ENCODE data around the gene SLC4A3. TPM values are rescaled to one million over a fixed set of nuclear protein-coding genes. Genes with fewer than 3 reads are reported as not detected.

The SLC4A3 gene
- total RNA-seq, 2 experiments from 2014 or later: 0.05 to 0.16 TPM

- Mint-ChIP-seq H3K4me3 (peak within 1 kb of the TSS; percentile 82), H3K36me3 (ENCODE audit: low read depth) (peaks cover 5% of the 10 kb centered on the region), H3K27ac (peak within 1 kb of the TSS; percentile 97), H3K27me3 (peaks cover 4% of the 10 kb centered on the region), H3K9me3 (ENCODE audit: low read depth) (no peaks in the 10 kb centered on the region), H3K4me1 (peaks cover 16% of the 10 kb centered on the region)
- DNase-seq (peak; percentile 95), ATAC-seq (peak; percentile 91)
- intact Hi-C loops (cut with DNase I, micrococcal nuclease): loop anchor here (1.0 to 5.0 kb wide), 12 partner anchors 27 to 1327 kb away; partner anchors contain the start of genes CHPF (in 2 of the 2), GMPPA (in 2 of the 2), AAMP (in 1 of the 2) and DNAJB2 (in 1 of the 2)
- POLR2A ChIA-PET: no interaction called here
- CTCF ChIA-PET: interaction anchor here (0.6 to 3.5 kb wide), 13 partner anchors 29 to 194 kb away, joined by 3 to 29 read pairs (median 4); partner anchors contain the start of genes CHPF and TMEM198
Observed at GRCh38 chr2:219597552-219598307, 29.7 kb upstream of the SLC4A3 start, which contains the start of gene STK11IP. Gene STK11IP (plus strand): TSS chr2:219597857. CDS start chr2:219598120, 263 bp downstream.

- Mint-ChIP-seq H3K9me3 (ENCODE audit: low read depth) (no peaks in the 10 kb centered on the region), H3K4me1 (peaks cover 16% of the 10 kb centered on the region), H3K27ac (peak overlapping the region; percentile 97), H3K36me3 (ENCODE audit: low read depth) (peaks cover 6% of the 10 kb centered on the region), H3K4me3 (peak overlapping the region; percentile 82), H3K27me3 (no peaks in the 10 kb centered on the region)
- intact Hi-C loops (cut with DNase I, micrococcal nuclease): loop anchor here (1.0 to 5.0 kb wide), 6 partner anchors 44 to 1328 kb away; partner anchors contain the start of genes AAMP (in 1 of the 2), GMPPA (in 1 of the 2), PNKD (in 1 of the 2) and TUBA4A (in 1 of the 2)
- POLR2A ChIA-PET: no interaction called here
- no peak for DNase-seq
- CTCF ChIA-PET: interaction anchor here (1.3 to 3.5 kb wide), 6 partner anchors 39 to 91 kb away, joined by 4 to 29 read pairs (median 7); partner anchors contain the start of genes CHPF and TMEM198
- no peak for ATAC-seq
Observed at GRCh38 chr2:219598308-219599078, 28.9 kb upstream of the SLC4A3 start.

DNA sequence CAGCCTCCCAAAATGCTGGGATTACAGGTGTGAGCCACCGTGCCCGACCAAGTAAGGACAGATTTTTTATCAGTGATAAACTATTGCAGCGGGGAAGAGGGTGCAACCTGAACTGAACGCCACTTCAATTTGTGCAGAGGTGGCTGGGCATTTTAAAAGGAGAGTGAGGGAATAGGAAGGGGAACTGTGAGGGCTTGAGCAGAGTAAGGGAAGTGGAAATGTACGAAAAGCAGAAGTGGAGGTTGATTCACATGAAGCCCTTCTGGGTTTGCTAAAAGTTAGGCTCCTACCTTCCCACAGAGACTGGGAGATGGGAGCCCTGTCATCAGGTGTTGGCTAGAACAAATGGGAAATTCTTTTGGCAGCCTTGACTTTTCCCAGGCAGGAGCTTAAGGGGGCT lies 23.7 kb upstream of the SLC4A3 start:
- no peaks in the 10 kb centered on the region for H3K27me3 Mint-ChIP-seq
- H3K9me3 Mint-ChIP-seq (ENCODE audit: low read depth): no peaks in the 10 kb centered on the region
- ChIA-PET CTCF (no interaction called here), POLR2A (no interaction called here)
- no peak overlapping the region for H3K27ac Mint-ChIP-seq
- no peak overlapping the region for H3K4me3 Mint-ChIP-seq
- peaks cover 6% of the 10 kb centered on the region for H3K4me1 Mint-ChIP-seq
- peaks cover 29% of the 10 kb centered on the region for H3K36me3 Mint-ChIP-seq (ENCODE audit: low read depth)
- DNase-seq: no peak
- intact Hi-C loops (cut with DNase I, micrococcal nuclease): no loop called here
- no peak for ATAC-seq

- intact Hi-C loops (cut with DNase I, micrococcal nuclease): no loop called here
- ATAC-seq (no peak), DNase-seq (no peak)
- Mint-ChIP-seq H3K4me1 (no peaks in the 10 kb centered on the region), H3K9me3 (ENCODE audit: low read depth) (no peaks in the 10 kb centered on the region), H3K27ac (no peak overlapping the region), H3K27me3 (no peaks in the 10 kb centered on the region), H3K36me3 (ENCODE audit: low read depth) (peaks cover 32% of the 10 kb centered on the region), H3K4me3 (no peak overlapping the region)
- ChIA-PET CTCF (interaction anchor here (1.0 kb wide), 1 partner anchor 45 kb away, joined by 4 read pairs; no protein-coding TSS in a partner anchor), POLR2A (no interaction called here)
Observed at GRCh38 chr2:219605607-219605954, 21.8 kb upstream of the SLC4A3 start.

DNA sequence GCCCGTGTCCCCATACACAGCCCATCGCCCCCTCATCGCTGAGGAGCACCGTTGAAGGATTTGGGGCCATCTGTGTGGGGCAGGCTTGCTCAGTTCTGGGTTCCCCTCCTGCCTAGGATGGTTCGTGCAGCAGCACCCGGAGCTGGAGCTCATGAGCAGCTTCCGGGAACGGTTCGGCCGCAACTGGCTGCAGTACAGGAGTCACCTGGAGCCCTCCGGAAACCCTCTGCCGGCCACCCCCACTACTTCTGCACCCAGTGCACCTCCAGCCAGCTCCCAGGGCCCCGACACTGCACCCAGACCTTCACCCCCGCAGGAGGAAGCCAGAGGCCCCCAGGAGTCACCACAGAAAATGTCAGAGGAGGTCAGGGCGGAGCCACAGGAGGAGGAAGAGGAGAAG lies 19.5 kb upstream of the SLC4A3 start:
- ChIA-PET POLR2A (no interaction called here), CTCF (no interaction called here)
- peaks cover 38% of the 10 kb centered on the region for H3K36me3 Mint-ChIP-seq (ENCODE audit: low read depth)
- ATAC-seq (no peak), DNase-seq (no peak)
- no peaks in the 10 kb centered on the region for H3K9me3 Mint-ChIP-seq (ENCODE audit: low read depth)
- H3K4me3 Mint-ChIP-seq: no peak overlapping the region
- intact Hi-C loops (cut with DNase I, micrococcal nuclease): no loop called here
- no peak overlapping the region for H3K27ac Mint-ChIP-seq
- H3K4me1 Mint-ChIP-seq: peaks cover 9% of the 10 kb centered on the region
- H3K27me3 Mint-ChIP-seq: no peaks in the 10 kb centered on the region

- intact Hi-C loops (cut with DNase I, micrococcal nuclease): no loop called here
- DNase-seq: no peak
- Mint-ChIP-seq H3K9me3 (ENCODE audit: low read depth) (no peaks in the 10 kb centered on the region), H3K27me3 (no peaks in the 10 kb centered on the region), H3K36me3 (ENCODE audit: low read depth) (peaks cover 36% of the 10 kb centered on the region), H3K4me1 (peaks cover 10% of the 10 kb centered on the region), H3K4me3 (no peak overlapping the region), H3K27ac (no peak overlapping the region)
- CTCF ChIA-PET: no interaction called here
- ATAC-seq: no peak
- POLR2A ChIA-PET: no interaction called here
Observed at GRCh38 chr2:219608399-219608964, 18.9 kb upstream of the SLC4A3 start.

GRCh38 chr2:219609149-219609750 lies 18.2 kb upstream of the SLC4A3 start:
- intact Hi-C loops (cut with DNase I, micrococcal nuclease): no loop called here
- CTCF ChIA-PET: interaction anchor here (0.8 kb wide), 1 partner anchor 68 kb away, joined by 3 read pairs; no protein-coding TSS in a partner anchor
- Mint-ChIP-seq H3K27me3 (no peaks in the 10 kb centered on the region), H3K4me3 (no peak overlapping the region), H3K27ac (no peak overlapping the region), H3K36me3 (ENCODE audit: low read depth) (peaks cover 30% of the 10 kb centered on the region), H3K4me1 (peaks cover 10% of the 10 kb centered on the region), H3K9me3 (ENCODE audit: low read depth) (no peaks in the 10 kb centered on the region)
- ATAC-seq (no peak), DNase-seq (no peak)
- POLR2A ChIA-PET: no interaction called here

DNA sequence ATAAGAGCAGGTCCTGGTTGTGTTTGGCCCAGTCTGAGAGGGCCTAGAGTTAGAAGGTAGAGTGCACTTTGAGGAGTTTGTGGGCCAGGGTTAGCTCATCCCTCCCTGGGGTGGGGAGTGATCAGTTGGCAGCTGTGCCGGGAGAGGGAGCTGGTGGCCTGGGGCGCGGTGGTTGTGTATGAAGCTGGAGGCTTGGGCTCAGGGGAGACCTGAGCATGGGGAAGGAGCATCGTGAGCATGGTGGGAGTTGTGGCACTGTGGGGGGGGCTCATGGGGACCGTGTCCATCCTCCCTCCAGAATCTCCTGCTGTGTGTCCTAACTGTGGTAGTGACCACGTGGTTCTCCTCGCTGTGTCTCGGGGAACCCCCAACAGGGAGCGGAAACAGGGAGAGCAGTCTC lies 16.1 kb upstream of the SLC4A3 start:
- Mint-ChIP-seq H3K27ac (no peak overlapping the region), H3K36me3 (ENCODE audit: low read depth) (peaks cover 24% of the 10 kb centered on the region), H3K4me3 (no peak overlapping the region), H3K4me1 (peaks cover 10% of the 10 kb centered on the region), H3K27me3 (no peaks in the 10 kb centered on the region), H3K9me3 (ENCODE audit: low read depth) (no peaks in the 10 kb centered on the region)
- intact Hi-C loops (cut with DNase I, micrococcal nuclease): no loop called here
- ChIA-PET CTCF (interaction anchor here (0.8 to 1.2 kb wide), 2 partner anchors 8 to 32 kb away, joined by 3 to 4 read pairs; no protein-coding TSS in a partner anchor), POLR2A (no interaction called here)
- ATAC-seq (no peak), DNase-seq (no peak)

GRCh38 chr2:219611866-219612576 lies 15.4 kb upstream of the SLC4A3 start:
- no peak overlapping the region for H3K4me3 Mint-ChIP-seq
- H3K9me3 Mint-ChIP-seq (ENCODE audit: low read depth): no peaks in the 10 kb centered on the region
- peaks cover 20% of the 10 kb centered on the region for H3K36me3 Mint-ChIP-seq (ENCODE audit: low read depth)
- H3K27ac Mint-ChIP-seq: no peak overlapping the region
- intact Hi-C loops (cut with DNase I, micrococcal nuclease): no loop called here
- ChIA-PET POLR2A (no interaction called here), CTCF (interaction anchor here (1.2 kb wide), 1 partner anchor 31 kb away, joined by 4 read pairs; no protein-coding TSS in a partner anchor)
- peaks cover 10% of the 10 kb centered on the region for H3K4me1 Mint-ChIP-seq
- no peaks in the 10 kb centered on the region for H3K27me3 Mint-ChIP-seq
- no peak for ATAC-seq
- DNase-seq: no peak

DNA sequence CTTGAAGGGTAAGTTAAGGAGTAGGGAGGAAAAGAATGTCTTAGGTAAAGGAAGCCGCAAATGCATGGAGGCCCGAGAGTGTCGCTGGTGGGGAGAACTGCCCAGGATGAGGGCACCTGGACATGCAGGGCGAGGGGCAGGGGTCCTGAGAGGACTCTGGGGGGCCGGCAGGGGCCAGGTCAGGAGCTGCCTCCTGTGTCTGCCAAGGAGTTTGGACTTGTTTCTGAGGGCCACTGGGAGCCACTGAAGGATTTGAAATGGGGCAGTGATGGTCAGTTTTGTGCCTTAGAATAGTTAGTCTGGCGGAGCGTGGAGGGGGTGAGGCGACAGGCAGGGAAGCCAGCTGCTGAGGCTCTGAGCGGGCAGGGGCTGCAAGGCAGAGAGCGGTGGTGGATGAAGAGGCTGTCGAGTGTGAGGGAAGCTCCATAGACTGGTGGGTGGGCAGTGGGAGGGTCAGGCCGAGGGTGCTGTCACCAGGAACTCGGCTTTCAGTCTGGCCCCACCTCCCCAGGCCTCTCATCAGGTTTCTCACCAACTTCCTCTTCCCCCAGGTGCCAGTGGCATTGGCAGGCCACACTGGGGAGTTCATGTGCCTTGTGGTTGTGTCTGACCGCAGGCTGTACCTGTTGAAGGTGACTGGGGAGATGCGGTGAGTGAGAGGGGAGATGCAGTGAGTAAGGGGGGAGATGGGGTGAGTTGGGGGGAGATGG lies 14.7 kb upstream of the SLC4A3 start:
- H3K9me3 Mint-ChIP-seq (ENCODE audit: low read depth): no peaks in the 10 kb centered on the region
- intact Hi-C loops (cut with DNase I, micrococcal nuclease): no loop called here
- no peak overlapping the region for H3K27ac Mint-ChIP-seq
- POLR2A ChIA-PET: no interaction called here
- DNase-seq (peak; percentile 21), ATAC-seq (no peak)
- CTCF ChIA-PET: interaction anchor here (0.6 to 1.2 kb wide), 2 partner anchors 31 to 736 kb away, joined by 3 to 4 read pairs; no protein-coding TSS in a partner anchor
- peaks cover 18% of the 10 kb centered on the region for H3K36me3 Mint-ChIP-seq (ENCODE audit: low read depth)
- no peak overlapping the region for H3K4me3 Mint-ChIP-seq
- peaks cover 10% of the 10 kb centered on the region for H3K4me1 Mint-ChIP-seq
- no peaks in the 10 kb centered on the region for H3K27me3 Mint-ChIP-seq

Data from activated CD4-positive, alpha-beta T cell treated with anti-CD3 and anti-CD28 coated beads for 36 hours (primary cell).